Spleen (tissue), 11 donors: ENCODE data around the gene CD80. TPM values are rescaled to one million over a fixed set of nuclear protein-coding genes. Genes with fewer than 3 reads are reported as not detected.

Source experiments
- DNase-seq: peaks from one replicate; pipeline ENCODE4 v3.0.0-alpha.2; 2020
- H3K27ac ChIP-seq, 8 donors: fragments of 200-600 bp; sonication (generic) in 7 of 8; 1 replicate in 4 of 8; 2 replicates in 4 of 8; pipeline versions ENCODE4 v1.5.0 to v1.8.0; 2016 to 2021; ENCODE audit warnings: inconsistent platforms in 4 of 8, mild to moderate bottlenecking in 4 of 8, moderate library complexity in 1 of 8
- H3K27me3 ChIP-seq, 7 donors: fragments of 200-600 bp; sonication (generic) in 6 of 7; replicated peaks in 1 of 7; 1 replicate in 4 of 7; 2 replicates in 3 of 7; pipeline versions ENCODE4 v1.5.0 to v1.8.0; 2016 to 2021; ENCODE audit warnings: inconsistent platforms in 3 of 7, mild to moderate bottlenecking in 1 of 7
- H3K36me3 ChIP-seq, 6 donors: fragments of 200-600 bp; sonication (generic) in 5 of 6; 1 replicate in 4 of 6; 2 replicates in 2 of 6; pipeline versions ENCODE4 v1.5.0 to v1.8.0; 2016 to 2021; ENCODE audit warnings: inconsistent platforms in 2 of 6
- H3K4me1 ChIP-seq, 6 donors: fragments of 200-600 bp; sonication (generic) in 5 of 6; 1 replicate in 3 of 6; 2 replicates in 3 of 6; pipeline versions ENCODE4 v1.5.0 to v1.8.0; 2016 to 2021; ENCODE audit warnings: inconsistent platforms in 3 of 6
- H3K4me3 ChIP-seq, 8 donors: fragments of 200-600 bp; sonication (generic) in 7 of 8; 1 replicate in 4 of 8; 2 replicates in 4 of 8; pipeline versions ENCODE4 v1.5.0 to v1.8.0; 2016 to 2021; ENCODE audit warnings: inconsistent platforms in 4 of 8, mild to moderate bottlenecking in 4 of 8, moderate library complexity in 2 of 8
- H3K9me3 ChIP-seq, 8 donors: fragments of 200-600 bp; sonication (generic) in 7 of 8; 1 replicate in 4 of 8; 2 replicates in 4 of 8; pipeline versions ENCODE4 v1.5.0 to v1.8.0; 2016 to 2021; ENCODE audit warnings: inconsistent platforms in 4 of 8
- POLR2A ChIP-seq, 3 donors: fragments of 450-650 bp; IDR thresholded peaks; one replicate each; pipeline ENCODE4 v1.5.1; 2017; ENCODE audit warnings: antibody characterized with exemption in 3 of 3, mild to moderate bottlenecking in 1 of 3
- POLR2AphosphoS5 ChIP-seq, 3 donors: sonication (generic); formaldehyde crosslinking; IDR thresholded peaks; one replicate each; pipeline ENCODE4 v1.5.1; 2017; ENCODE audit warnings: antibody characterized with exemption in 3 of 3
- WGBS, 5 donors: extraction: QIAGEN DNeasy Blood & Tissue Kit in 3 of 5; methylation state at CpG; one replicate each; pipeline versions ENCODE4 v1.1.5 to v1.1.7; 2013 to 2018; 5-methylcytosine and 5-hydroxymethylcytosine counted together
- intact Hi-C: fragments of 100-400 bp; cut with DNase I; formaldehyde crosslinking; loops from one replicate; pipeline ENCODE4 v1.15.0; 2023; ENCODE audit warnings: low total_unique reads
- polyA plus RNA-seq, 3 donors: library from polyadenylated mRNA; stranded (reverse); fragments of 200-250 nt; gene quantifications; one replicate each; pipeline ENCODE4 v1.2.1, GENCODE V29; 2013
- total RNA-seq, 7 donors: library from RNA; depleted of rRNA in 3 of 7; stranded (reverse); fragments of >200 nt in 3 of 7; fragmentation: NEBNext Ultra II Directional in 4 of 7; extraction: Animal tissue kit (Norgen Biotek cat#: 25700) in 4 of 7; gene quantifications; one replicate each; pipeline versions ENCODE4 v1.1.0 to v1.2.1, GENCODE V29; 2016 to 2021
- TF ChIP-seq, protein P1 (sequence below), 11 experiments: fragments of 200-600 bp in 7 of 11; fragments of 450-650 bp in 4 of 11; sonication (generic) in 4 of 11; IDR thresholded peaks in 8 of 11; conservative IDR thresholded peaks in 3 of 11; 1 replicate in 7 of 11; 2 replicates in 4 of 11; pipeline versions ENCODE4 v1.4.0 to v1.8.0; 2016 to 2021; ENCODE audit warnings: antibody characterized with exemption in 11 of 11, inconsistent platforms in 4 of 11, mild to moderate bottlenecking in 1 of 11
- donor health status: healthy with polysubstance abuse.
- donor health status: DM: no; HTN: no; CAD: no; lungs with moderate emphysema.
- donor health status: DM: no; HTN: no; CAD: no.
- donor health status: Bipolar disorder and iron deficiency.
- donor health status: healthy.
- donor health status: DM: no; HTN: no; CAD: no.
- donor health status: DM: yes; HTN: yes; CAD: no.

Gene CD80
- total and polyA plus RNA-seq, 10 donors = 1.5 to 33.0 (median 13.4) TPM

GRCh38 chr3:119517112-119517511, 42.3 kb downstream of the CD80 start:
- H3K4me1 ChIP-seq = no peaks in the 10 kb centered on the region
- no peaks in the 10 kb centered on the region for H3K27me3 ChIP-seq
- H3K36me3 ChIP-seq = peaks cover 4 to 100% (median 75%) of the 10 kb centered on the region in 6 donors
- no peaks in the 10 kb centered on the region for H3K9me3 ChIP-seq
- 43 to 96% (median 86%) methylated on average over 2 of the region's 2 CpGs for WGBS, 5 donors
- TF ChIP-seq POLR2A (IDR thresholded peaks at IDR 0.05) (no peak), POLR2AphosphoS5 (IDR thresholded peaks at IDR 0.05) (no peak)
- TF ChIP-seq, protein P1, sequence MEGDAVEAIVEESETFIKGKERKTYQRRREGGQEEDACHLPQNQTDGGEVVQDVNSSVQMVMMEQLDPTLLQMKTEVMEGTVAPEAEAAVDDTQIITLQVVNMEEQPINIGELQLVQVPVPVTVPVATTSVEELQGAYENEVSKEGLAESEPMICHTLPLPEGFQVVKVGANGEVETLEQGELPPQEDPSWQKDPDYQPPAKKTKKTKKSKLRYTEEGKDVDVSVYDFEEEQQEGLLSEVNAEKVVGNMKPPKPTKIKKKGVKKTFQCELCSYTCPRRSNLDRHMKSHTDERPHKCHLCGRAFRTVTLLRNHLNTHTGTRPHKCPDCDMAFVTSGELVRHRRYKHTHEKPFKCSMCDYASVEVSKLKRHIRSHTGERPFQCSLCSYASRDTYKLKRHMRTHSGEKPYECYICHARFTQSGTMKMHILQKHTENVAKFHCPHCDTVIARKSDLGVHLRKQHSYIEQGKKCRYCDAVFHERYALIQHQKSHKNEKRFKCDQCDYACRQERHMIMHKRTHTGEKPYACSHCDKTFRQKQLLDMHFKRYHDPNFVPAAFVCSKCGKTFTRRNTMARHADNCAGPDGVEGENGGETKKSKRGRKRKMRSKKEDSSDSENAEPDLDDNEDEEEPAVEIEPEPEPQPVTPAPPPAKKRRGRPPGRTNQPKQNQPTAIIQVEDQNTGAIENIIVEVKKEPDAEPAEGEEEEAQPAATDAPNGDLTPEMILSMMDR (IDR thresholded peaks at IDR 0.05 in 8 of 11, conservative IDR thresholded peaks at IDR 0.05 in 3 of 11) = no peak
- intact Hi-C loops = no loop called here
- DNase-seq = no peak
- no peak overlapping the region for H3K27ac ChIP-seq
- no peak overlapping the region for H3K4me3 ChIP-seq

- intact Hi-C loops = no loop called here
- Histone ChIP-seq H3K36me3 (peaks cover 4 to 99% (median 68%) of the 10 kb centered on the region in 6 donors), H3K4me1 (no peaks in the 10 kb centered on the region), H3K4me3 (no peak overlapping the region), H3K9me3 (no peaks in the 10 kb centered on the region), H3K27me3 (no peaks in the 10 kb centered on the region), H3K27ac (no peak overlapping the region)
- no peak for DNase-seq
- WGBS, 5 donors = 70 to 100% (median 93%) methylated on average over 2 of the region's 2 CpGs
- TF ChIP-seq POLR2A (IDR thresholded peaks at IDR 0.05) (no peak), POLR2AphosphoS5 (IDR thresholded peaks at IDR 0.05) (no peak)
- TF ChIP-seq, protein P1 (IDR thresholded peaks at IDR 0.05 in 8 of 11, conservative IDR thresholded peaks at IDR 0.05 in 3 of 11) = no peak
Measured at GRCh38 chr3:119514637-119515036, 44.8 kb downstream of the CD80 start.

DNA sequence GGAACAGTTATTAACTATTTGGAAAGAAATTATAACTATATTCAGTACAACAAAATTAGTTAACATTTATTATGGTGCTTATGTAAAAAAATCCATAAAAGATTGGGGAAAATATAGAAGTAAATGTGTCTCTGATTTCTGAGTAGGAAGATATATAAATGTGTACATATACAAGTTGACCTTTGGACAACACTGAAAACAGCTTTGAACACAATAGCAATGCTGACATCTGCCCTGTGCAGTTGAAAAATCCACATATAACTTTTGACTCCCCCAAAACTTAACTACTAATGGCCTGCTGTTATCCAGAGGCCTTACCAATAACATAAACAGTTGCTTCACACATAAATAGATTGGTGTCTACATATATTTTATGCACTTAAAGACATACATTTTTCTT, 48.7 kb downstream of the CD80 start:
- H3K9me3 ChIP-seq = no peaks in the 10 kb centered on the region
- peaks cover 0 to 30% (median 11%) of the 10 kb centered on the region in 6 donors for H3K4me1 ChIP-seq
- H3K27ac ChIP-seq = no peak overlapping the region
- H3K27me3 ChIP-seq = no peaks in the 10 kb centered on the region
- intact Hi-C loops = no loop called here
- peaks cover 0 to 97% (median 40%) of the 10 kb centered on the region in 6 donors for H3K36me3 ChIP-seq
- no peak overlapping the region for H3K4me3 ChIP-seq
- TF ChIP-seq, protein P1 (IDR thresholded peaks at IDR 0.05 in 8 of 11, conservative IDR thresholded peaks at IDR 0.05 in 3 of 11) = no peak
- TF ChIP-seq POLR2AphosphoS5 (IDR thresholded peaks at IDR 0.05) (no peak), POLR2A (IDR thresholded peaks at IDR 0.05) (no peak)
- DNase-seq = no peak

GRCh38 chr3:119508172-119508845, 51.1 kb downstream of the CD80 start:
- Histone ChIP-seq H3K27ac (no peak overlapping the region), H3K27me3 (no peaks in the 10 kb centered on the region), H3K4me1 (peaks cover 0 to 42% (median 12%) of the 10 kb centered on the region in 6 donors), H3K4me3 (no peak overlapping the region), H3K9me3 (no peaks in the 10 kb centered on the region), H3K36me3 (peaks cover 0 to 96% (median 28%) of the 10 kb centered on the region in 6 donors)
- TF ChIP-seq, protein P1 (IDR thresholded peaks at IDR 0.05 in 8 of 11, conservative IDR thresholded peaks at IDR 0.05 in 3 of 11) = no peak
- TF ChIP-seq POLR2A (IDR thresholded peaks at IDR 0.05) (no peak), POLR2AphosphoS5 (IDR thresholded peaks at IDR 0.05) (no peak)
- DNase-seq = no peak
- 24 to 44% (median 36%) methylated on average over 1 of the region's 1 CpG for WGBS, 5 donors
- intact Hi-C loops = no loop called here
